Pulmonary artery endothelial cell (primary cell): ENCODE measurements around the gene ADD3. TPM values are rescaled to one million over a fixed set of nuclear protein-coding genes. Genes with fewer than 3 reads are reported as not detected.
"Not testable (repeated sequence)": the region's sequence is repeated elsewhere in the genome, so short reads cannot be mapped to it uniquely, and the experiment has no call there.

Source experiments
- DNase-seq: peaks from one replicate; pipeline ENCODE4 v3.0.0-alpha.2; 2011; ENCODE audit warnings: low read depth, low spot score
- total RNA-seq: library from RNA; depleted of rRNA; stranded (reverse); fragments of >200 nt; gene quantifications from 2 replicates; pipeline ENCODE4 v1.2.3, GENCODE V29; 2014

Gene ADD3
- total RNA-seq, 1 donor from 2014 or later, result 91.9 TPM

DNA sequence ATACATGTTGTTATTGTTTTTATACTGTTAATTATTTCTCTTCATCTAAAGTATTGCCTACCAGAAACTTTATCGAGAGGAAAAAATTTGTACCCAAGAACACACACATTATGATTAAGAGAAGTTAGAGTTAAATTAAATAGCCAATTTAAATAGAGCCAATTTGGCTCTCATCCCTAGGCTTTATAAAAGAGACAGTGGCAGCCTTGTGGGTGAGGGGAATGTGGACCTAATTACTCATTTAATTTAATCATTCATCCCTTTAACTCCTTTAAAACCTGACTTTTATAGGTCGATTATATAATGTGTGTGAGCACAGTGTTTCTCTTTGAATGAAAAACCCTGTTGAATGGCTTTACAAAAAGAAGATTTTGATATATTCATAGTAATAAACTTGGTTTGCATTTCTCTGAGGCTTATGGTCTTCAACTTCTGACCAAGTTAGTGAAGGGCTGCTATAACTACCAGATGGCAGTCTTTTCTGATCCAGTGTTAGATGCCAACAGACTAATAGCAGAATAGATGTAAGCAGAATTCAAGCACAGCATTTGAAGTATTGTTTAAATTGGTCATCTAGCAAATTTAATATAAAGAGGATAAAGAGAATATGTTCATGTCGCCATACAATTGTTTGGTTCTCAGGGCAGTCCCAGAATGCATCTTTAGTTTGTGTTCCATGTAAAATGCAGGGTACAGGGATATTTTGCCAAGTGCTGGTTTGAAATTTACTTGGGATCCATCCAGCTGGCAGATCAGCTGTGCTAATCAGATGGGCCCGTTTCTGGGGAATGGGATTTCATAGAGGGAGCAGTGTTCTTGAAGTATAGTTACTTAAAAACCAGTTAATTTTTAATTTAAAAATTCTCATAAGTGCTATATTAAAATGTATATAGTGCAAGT is 25.3 kb downstream of the ADD3 start:
- DNase-seq, result no peak

GRCh38 chr10:110033701-110034235 is 26.0 kb downstream of the ADD3 start:
- no peak for DNase-seq

DNA sequence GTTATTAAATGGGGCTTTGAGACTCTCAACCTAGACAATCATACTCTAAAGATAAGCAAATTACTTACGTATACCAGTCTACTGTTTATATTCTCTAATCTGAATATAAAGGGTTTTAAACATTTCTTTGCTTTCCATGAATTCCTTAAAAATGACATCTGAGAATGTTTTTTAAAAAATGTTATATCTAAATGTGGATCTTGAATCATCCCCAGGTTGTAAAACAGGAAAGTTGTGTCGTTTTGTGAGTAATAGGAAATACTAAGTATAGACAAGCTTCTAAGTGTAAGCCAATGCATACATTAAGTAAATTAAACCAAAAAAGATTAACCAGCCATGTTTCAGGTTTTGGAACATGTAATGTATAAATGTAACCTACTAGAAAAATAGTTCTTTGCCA is 26.8 kb downstream of the ADD3 start:
- DNase-seq, result no peak

DNA sequence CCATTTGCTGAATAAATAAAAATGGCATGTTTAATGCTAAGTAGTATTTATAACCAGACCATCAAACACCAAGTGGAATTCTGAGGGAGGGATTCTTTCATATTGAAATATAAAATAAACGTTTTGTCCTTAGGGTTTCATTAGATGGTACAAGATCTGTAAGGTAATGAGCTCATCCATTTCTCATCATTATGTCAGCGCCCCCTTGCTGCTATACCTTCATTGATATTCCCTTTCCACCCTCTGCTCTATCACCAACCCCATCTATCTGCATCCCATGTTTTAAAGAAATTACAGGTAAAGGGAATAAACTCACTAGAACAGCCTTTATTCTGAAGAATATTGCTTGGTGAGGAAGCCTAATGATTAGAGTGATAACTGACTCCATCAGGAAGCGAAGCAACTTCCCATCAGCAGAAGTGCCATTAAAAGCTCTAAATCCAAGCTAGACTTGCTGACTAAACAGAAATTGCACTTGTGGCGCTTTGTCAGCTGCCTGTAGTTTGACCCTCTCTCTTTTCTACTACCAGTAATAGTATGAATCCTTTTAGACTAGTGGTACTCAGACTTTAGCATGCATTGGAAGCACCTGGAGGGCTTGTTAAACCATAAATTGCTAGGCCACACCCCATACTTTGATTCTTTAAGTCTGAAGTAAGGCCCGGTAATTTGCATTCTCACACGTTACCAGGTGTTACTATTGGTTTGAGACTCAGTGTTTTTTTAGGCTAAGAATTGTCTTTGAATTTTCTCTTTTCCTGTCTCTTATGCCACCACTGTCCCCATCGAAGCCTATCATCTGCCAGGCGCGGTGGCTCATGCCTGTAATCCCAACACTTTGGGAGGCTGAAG is 27.5 kb downstream of the ADD3 start:
- no peak for DNase-seq

DNA sequence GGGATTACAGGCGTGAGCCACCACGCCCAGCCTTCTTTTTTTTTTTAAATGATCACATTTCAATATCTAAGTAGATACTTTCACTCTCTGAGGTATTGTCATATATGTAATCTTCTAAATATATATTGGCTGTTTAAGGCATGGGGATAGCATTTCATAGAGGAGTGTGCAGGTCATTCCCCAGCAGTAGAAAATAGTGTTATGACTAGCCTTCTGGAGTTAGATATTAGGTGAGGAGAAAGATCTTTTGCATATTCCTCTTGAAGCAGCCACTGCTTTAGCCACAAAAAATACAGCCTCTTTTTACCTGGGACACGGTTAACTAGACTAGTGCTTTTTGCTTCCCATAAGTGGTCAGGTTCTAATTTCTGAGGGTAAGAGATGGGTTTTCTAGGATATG is 28.9 kb downstream of the ADD3 start:
- no peak for DNase-seq

GRCh38 chr10:110039254-110039653 is 31.5 kb downstream of the ADD3 start:
- DNase-seq, result no peak

- no peak for DNase-seq
Observed at GRCh38 chr10:110040108-110040507, 32.3 kb downstream of the ADD3 start.

GRCh38 chr10:110040767-110041478 is 33.1 kb downstream of the ADD3 start:
- DNase-seq, result no peak

DNA sequence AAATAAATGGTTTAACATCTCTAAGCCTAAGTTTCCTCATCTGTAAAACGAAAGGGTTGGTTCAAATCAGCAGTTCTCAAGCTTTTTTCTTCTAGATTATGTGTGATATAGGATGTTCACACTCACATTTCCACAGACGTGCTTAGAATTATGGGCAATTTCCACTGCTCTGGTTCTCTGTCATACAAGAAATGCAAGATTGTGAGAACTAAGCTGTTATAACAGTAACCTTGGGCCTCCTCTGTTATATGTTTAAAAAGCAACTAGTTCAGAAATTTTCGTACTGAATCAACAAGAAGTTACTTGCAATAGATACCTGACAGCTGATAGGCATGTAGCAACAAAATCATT is 33.7 kb downstream of the ADD3 start:
- DNase-seq, result no peak

- no peak for DNase-seq
Observed at GRCh38 chr10:110042181-110042580, 34.4 kb downstream of the ADD3 start.

DNA sequence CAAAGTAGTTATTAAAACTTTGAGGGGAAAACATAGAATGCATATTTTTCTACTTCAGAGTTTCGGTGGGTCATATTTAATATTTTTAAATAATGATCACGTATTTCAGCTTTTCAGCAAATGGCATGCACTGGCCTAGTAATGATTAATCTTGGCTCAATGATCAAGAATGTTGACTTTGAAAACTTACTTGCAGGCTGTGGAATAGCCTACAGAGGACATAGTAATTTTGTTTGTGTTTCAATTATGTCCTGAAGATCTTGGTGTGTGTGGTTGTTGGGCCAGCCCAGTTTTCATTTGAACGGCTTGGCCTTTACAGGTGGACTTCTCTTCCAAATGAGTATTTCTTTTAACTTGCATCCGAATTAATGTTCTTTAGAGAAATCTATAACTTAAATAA is 35.1 kb downstream of the ADD3 start:
- no peak for DNase-seq

GRCh38 chr10:110044681-110045080 is 36.9 kb downstream of the ADD3 start:
- no peak for DNase-seq

DNA sequence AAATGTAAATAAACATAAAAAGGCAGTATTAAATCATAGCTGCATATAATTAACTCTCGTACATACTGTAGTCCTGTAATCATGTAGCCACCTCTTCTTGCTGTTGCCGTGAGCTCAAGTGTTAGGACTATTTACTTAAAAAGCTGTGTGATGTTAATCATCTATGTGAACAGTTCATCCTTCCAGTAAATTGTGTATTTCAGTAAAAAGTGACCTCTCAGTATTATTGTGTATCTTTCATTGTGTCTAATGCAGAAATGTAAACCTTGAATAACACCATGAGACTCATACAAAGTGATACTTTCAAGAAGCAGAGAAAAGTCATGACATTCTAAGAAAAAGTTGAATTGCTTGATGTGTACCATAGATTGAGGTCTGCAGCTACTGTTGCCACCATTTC is 38.0 kb downstream of the ADD3 start:
- no peak for DNase-seq

DNA sequence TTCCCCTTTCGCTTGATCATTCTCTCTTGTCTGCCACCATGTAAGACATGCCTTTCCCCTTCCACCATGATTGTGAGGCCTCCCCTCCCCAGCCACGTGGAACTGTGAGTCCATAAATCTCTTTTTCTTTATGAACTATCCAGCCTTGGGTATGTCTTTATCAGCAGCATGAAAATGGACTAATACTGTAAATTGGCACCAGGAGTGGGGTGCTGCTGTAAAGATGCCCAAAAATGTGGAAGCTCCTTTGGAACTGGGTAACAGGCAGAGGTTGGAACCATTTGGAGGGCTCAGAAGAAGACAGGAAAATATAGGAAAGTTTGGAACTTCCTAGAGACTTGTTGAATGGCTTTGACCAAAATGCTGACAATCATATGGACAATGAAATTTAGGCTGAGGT is 40.4 kb downstream of the ADD3 start:
- not testable (repeated sequence) for DNase-seq

- DNase-seq, result no peak
Observed at GRCh38 chr10:110048781-110049180, 41.0 kb downstream of the ADD3 start.

- DNase-seq, result not testable (repeated sequence)
Observed at GRCh38 chr10:110049889-110050591, 42.3 kb downstream of the ADD3 start.

GRCh38 chr10:110051487-110051886 is 43.7 kb downstream of the ADD3 start:
- no peak for DNase-seq

DNA sequence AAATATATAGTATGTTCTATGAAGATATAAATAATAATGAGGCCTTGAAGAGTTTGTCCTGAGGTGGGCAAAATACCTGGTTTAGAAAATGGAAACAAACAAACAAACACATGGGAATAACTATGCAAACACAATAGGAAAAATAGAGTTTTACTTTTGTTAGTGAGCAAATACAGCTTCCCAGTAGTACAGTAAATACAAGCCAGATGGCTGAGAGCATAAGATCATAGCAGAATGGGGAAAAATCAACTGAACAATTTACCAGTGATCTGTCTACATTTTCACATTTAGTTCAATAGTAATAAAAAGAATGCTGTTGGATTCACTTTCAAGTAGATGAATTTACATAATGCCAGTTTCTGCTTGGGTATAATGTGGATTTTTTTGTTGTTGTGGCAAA is 45.1 kb downstream of the ADD3 start:
- no peak for DNase-seq

DNA sequence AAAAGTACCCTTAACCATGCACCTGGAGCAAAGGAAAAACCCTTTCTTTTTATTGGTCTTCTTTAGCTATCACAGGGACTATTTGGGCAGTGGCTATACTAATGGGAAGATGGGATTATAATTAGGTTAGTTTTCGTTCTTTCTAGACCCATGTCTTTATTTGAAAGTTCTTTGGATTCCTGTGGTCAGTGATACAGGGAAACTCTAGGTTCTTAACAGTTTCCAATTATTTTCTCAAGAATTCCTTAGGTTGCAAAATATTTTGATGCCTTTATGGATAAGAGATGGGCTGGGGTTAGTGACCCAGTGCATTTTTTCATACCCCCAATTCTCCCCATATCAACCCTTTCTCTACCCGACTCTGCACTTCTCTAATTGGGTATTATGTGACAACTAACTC is 49.0 kb downstream of the ADD3 start:
- no peak for DNase-seq

DNA sequence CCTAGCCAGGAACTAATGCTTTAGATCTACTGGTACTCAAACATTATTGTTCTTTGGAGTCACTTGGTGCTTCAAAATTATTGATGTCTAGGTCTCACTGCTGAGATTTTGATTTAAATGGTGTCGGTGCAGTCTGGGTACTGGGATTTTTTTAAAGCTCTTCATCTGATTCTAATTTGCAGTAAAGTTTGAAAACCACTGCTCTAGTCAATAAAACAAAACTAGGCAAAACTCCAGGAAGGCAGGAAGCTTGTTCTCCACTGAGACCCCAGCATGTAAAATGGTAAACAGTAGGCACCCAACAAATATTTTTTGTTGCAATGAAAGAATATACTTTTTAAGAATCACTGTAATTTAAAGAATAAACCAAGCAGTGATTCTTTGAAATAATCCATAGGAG is 49.7 kb downstream of the ADD3 start:
- no peak for DNase-seq

- DNase-seq, result no peak
Observed at GRCh38 chr10:110058212-110058611, 50.4 kb downstream of the ADD3 start.
